ENCODE data around the gene HCRTR1.

Gene HCRTR1

GRCh38 chr1:31662463-31662862 lies 45.0 kb downstream of the HCRTR1 start:
- H3K27me3 ChIP-seq (ENCODE audit: insufficient read depth, low read length, poor library complexity, severe bottlenecking), result no peaks in the 10 kb centered on the region
- H3K4me3 ChIP-seq (ENCODE audit: low read length, poor library complexity, severe bottlenecking), result no peak overlapping the region
- H3K79me2 ChIP-seq (ENCODE audit: insufficient read depth, low read length), result no peaks in the 10 kb centered on the region
- no peak overlapping the region for H2AFZ ChIP-seq (ENCODE audit: low read length)
- no peak overlapping the region for H3K4me2 ChIP-seq (ENCODE audit: low read depth, low read length, poor library complexity, severe bottlenecking)
- H3K4me1 ChIP-seq (ENCODE audit: insufficient read depth, low read length, poor library complexity, severe bottlenecking), result no peaks in the 10 kb centered on the region
- H3K36me3 ChIP-seq (ENCODE audit: insufficient read depth, low read length), result no peaks in the 10 kb centered on the region
- TF ChIP-seq EZH2phosphoT487 (IDR thresholded peaks at IDR 0.05; ENCODE audit: borderline replicate concordance) (no peak), CTCF (conservative IDR thresholded peaks at IDR 0.05; ENCODE audit: low read length) (no peak)
- no peaks in the 10 kb centered on the region for H3F3A ChIP-seq (ENCODE audit: low read depth)
- H4K20me1 ChIP-seq (ENCODE audit: insufficient read depth, low read length, poor library complexity, severe bottlenecking), result no peaks in the 10 kb centered on the region
- no peaks in the 10 kb centered on the region for H3K9me3 ChIP-seq (ENCODE audit: insufficient read depth, low read depth, low read length)
- no peaks in the 10 kb centered on the region for H3K9me2 ChIP-seq (replicated peaks; ENCODE audit: low read depth, low read length)
- no peak overlapping the region for H3K9ac ChIP-seq (ENCODE audit: low read depth, low read length, poor library complexity, severe bottlenecking)

GRCh38 chr1:31663622-31664452 lies 46.3 kb downstream of the HCRTR1 start:
- Histone ChIP-seq H3K9ac (ENCODE audit: low read depth, low read length, poor library complexity, severe bottlenecking) (no peak overlapping the region), H3K79me2 (ENCODE audit: insufficient read depth, low read length) (no peaks in the 10 kb centered on the region), H3K4me1 (ENCODE audit: insufficient read depth, low read length, poor library complexity, severe bottlenecking) (no peaks in the 10 kb centered on the region), H4K20me1 (ENCODE audit: insufficient read depth, low read length, poor library complexity, severe bottlenecking) (no peaks in the 10 kb centered on the region), H3K4me2 (ENCODE audit: low read depth, low read length, poor library complexity, severe bottlenecking) (no peak overlapping the region), H3K27me3 (ENCODE audit: insufficient read depth, low read length, poor library complexity, severe bottlenecking) (no peaks in the 10 kb centered on the region), H3K9me2 (replicated peaks; ENCODE audit: low read depth, low read length) (no peaks in the 10 kb centered on the region), H3K4me3 (ENCODE audit: low read length, poor library complexity, severe bottlenecking) (no peak overlapping the region), H3F3A (ENCODE audit: low read depth) (no peaks in the 10 kb centered on the region), H2AFZ (ENCODE audit: low read length) (no peak overlapping the region), H3K36me3 (ENCODE audit: insufficient read depth, low read length) (no peaks in the 10 kb centered on the region), H3K9me3 (ENCODE audit: insufficient read depth, low read depth, low read length) (no peaks in the 10 kb centered on the region)
- TF ChIP-seq CTCF (conservative IDR thresholded peaks at IDR 0.05; ENCODE audit: low read length), result peak; percentile 92
- no peak for TF ChIP-seq EZH2phosphoT487 (IDR thresholded peaks at IDR 0.05; ENCODE audit: borderline replicate concordance)

GRCh38 chr1:31664528-31664927 lies 47.0 kb downstream of the HCRTR1 start:
- H4K20me1 ChIP-seq (ENCODE audit: insufficient read depth, low read length, poor library complexity, severe bottlenecking), result no peaks in the 10 kb centered on the region
- no peaks in the 10 kb centered on the region for H3F3A ChIP-seq (ENCODE audit: low read depth)
- H3K9me2 ChIP-seq (replicated peaks; ENCODE audit: low read depth, low read length), result no peaks in the 10 kb centered on the region
- H3K9me3 ChIP-seq (ENCODE audit: insufficient read depth, low read depth, low read length), result no peaks in the 10 kb centered on the region
- no peaks in the 10 kb centered on the region for H3K36me3 ChIP-seq (ENCODE audit: insufficient read depth, low read length)
- TF ChIP-seq CTCF (conservative IDR thresholded peaks at IDR 0.05; ENCODE audit: low read length) (no peak), EZH2phosphoT487 (IDR thresholded peaks at IDR 0.05; ENCODE audit: borderline replicate concordance) (no peak)
- H3K4me2 ChIP-seq (ENCODE audit: low read depth, low read length, poor library complexity, severe bottlenecking), result no peak overlapping the region
- no peaks in the 10 kb centered on the region for H3K4me1 ChIP-seq (ENCODE audit: insufficient read depth, low read length, poor library complexity, severe bottlenecking)
- no peaks in the 10 kb centered on the region for H3K27me3 ChIP-seq (ENCODE audit: insufficient read depth, low read length, poor library complexity, severe bottlenecking)
- no peak overlapping the region for H2AFZ ChIP-seq (ENCODE audit: low read length)
- H3K79me2 ChIP-seq (ENCODE audit: insufficient read depth, low read length), result no peaks in the 10 kb centered on the region
- no peak overlapping the region for H3K4me3 ChIP-seq (ENCODE audit: low read length, poor library complexity, severe bottlenecking)
- H3K9ac ChIP-seq (ENCODE audit: low read depth, low read length, poor library complexity, severe bottlenecking), result no peak overlapping the region
